SK-N-SH treated with all-trans-retinoic acid at 6 μM for 48 hours (cell line): Measurements from ENCODE around the gene SEMA4A.

Source experiments
- ARNTL ChIP-seq: fragments of 450-650 bp; formaldehyde crosslinking; IDR thresholded peaks from 2 replicates; pipeline ENCODE4 v1.5.0; 2020; ENCODE audit warnings: low read depth, mild to moderate bottlenecking, moderate library complexity, borderline replicate concordance
- CSDC2 ChIP-seq: fragments of 250-450 bp; sonication (Bioruptor Pico); IDR thresholded peaks from 2 replicates; pipeline ENCODE4 v1.5.0; 2020; ENCODE audit warnings: mild to moderate bottlenecking, moderate library complexity
- ISL1 ChIP-seq: fragments of 250-450 bp; sonication (Bioruptor Pico); IDR thresholded peaks from 2 replicates; pipeline ENCODE4 v2.1.2; 2022; ENCODE audit warnings: mild to moderate bottlenecking, moderate library complexity
- OSR1 ChIP-seq: fragments of 250-450 bp; sonication (Bioruptor Pico); IDR thresholded peaks from 2 replicates; pipeline ENCODE4 v1.8.0; 2022; ENCODE audit warnings: moderate library complexity, mild to moderate bottlenecking, inconsistent platforms
- PATZ1 ChIP-seq: fragments of 250-450 bp; sonication (Bioruptor Pico); IDR thresholded peaks from 2 replicates; pipeline ENCODE4 v1.8.0; 2020; ENCODE audit warnings: mild to moderate bottlenecking, moderate library complexity, borderline replicate concordance
- TOX ChIP-seq: fragments of 250-450 bp; sonication (Bioruptor Pico); IDR thresholded peaks from 2 replicates; pipeline ENCODE4 v1.8.0; 2021; ENCODE audit warnings: mild to moderate bottlenecking, moderate library complexity, borderline replicate concordance
- ZC3H10 ChIP-seq: fragments of 250-450 bp; sonication (Bioruptor Pico); IDR thresholded peaks from 2 replicates; pipeline ENCODE4 v1.5.1; 2021; ENCODE audit warnings: mild to moderate bottlenecking, moderate library complexity
- ZFP30 ChIP-seq: fragments of 450-650 bp; formaldehyde crosslinking; IDR thresholded peaks from 2 replicates; pipeline ENCODE4 v1.5.0; 2022; ENCODE audit warnings: mild to moderate bottlenecking, moderate library complexity
- ZNF565 ChIP-seq: fragments of 450-650 bp; formaldehyde crosslinking; conservative IDR thresholded peaks from 2 replicates; pipeline ENCODE4 v1.5.0; 2020; ENCODE audit warnings: low read depth, mild to moderate bottlenecking, moderate library complexity
- ZNF8 ChIP-seq: fragments of 450-650 bp; formaldehyde crosslinking; IDR thresholded peaks from 2 replicates; pipeline ENCODE4 v1.5.0; 2020; ENCODE audit warnings: mild to moderate bottlenecking, moderate library complexity

- TF ChIP-seq ZFP30 (CRISPR knock-in tag) = no peak
- no peak for TF ChIP-seq OSR1 (CRISPR knock-in tag)
- no peak for TF ChIP-seq ARNTL
- TF ChIP-seq PATZ1 (CRISPR knock-in tag) = no peak
- TF ChIP-seq TOX (CRISPR knock-in tag) = peak; percentile 47; the same call in 1 of the 2 replicates
- TF ChIP-seq ZC3H10 (CRISPR knock-in tag) = peak; percentile 80
- TF ChIP-seq ZNF8 (CRISPR knock-in tag) = no peak
- TF ChIP-seq CSDC2 (CRISPR knock-in tag) = no peak
- no peak for TF ChIP-seq ZNF565
- TF ChIP-seq ISL1 (CRISPR knock-in tag) = no peak
Observed at GRCh38 chr1:156146020-156146768, 7.2 kb upstream of the SEMA4A start.
